Measurements from ENCODE around the gene DSCAML1.

DNA sequence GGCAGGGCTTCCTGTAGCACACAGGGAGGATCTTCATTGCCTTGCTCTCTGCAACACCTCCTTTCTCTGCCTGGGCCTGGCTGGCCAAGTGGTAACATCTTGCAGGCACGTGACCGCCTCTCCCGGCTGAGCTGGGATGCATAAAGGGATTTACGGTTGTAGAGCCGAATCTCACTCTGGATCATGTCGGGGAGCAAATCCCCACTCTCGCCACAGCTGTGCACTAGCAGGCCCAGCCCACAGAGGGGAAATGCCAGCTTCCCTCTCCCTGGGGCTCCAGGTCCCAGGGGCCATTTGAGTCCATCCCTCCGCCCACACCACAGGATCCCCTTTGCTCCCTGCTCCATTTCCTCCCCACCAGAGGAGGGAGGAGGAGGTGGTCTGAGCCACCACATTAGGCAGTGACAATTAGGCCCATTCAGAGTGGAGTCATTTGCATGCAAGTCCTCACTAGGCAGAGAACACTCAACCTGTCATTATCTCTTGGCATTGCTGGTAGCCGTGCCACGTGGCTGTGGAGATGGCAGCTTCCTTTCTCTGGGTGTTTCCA, 196.7 kb downstream of the DSCAML1 start:
- no peak for TF ChIP-seq POLR2AphosphoS5 (IDR thresholded peaks at IDR 0.05)
- no peak for TF ChIP-seq POLR2A (IDR thresholded peaks at IDR 0.05)
- TF ChIP-seq, protein P1, sequence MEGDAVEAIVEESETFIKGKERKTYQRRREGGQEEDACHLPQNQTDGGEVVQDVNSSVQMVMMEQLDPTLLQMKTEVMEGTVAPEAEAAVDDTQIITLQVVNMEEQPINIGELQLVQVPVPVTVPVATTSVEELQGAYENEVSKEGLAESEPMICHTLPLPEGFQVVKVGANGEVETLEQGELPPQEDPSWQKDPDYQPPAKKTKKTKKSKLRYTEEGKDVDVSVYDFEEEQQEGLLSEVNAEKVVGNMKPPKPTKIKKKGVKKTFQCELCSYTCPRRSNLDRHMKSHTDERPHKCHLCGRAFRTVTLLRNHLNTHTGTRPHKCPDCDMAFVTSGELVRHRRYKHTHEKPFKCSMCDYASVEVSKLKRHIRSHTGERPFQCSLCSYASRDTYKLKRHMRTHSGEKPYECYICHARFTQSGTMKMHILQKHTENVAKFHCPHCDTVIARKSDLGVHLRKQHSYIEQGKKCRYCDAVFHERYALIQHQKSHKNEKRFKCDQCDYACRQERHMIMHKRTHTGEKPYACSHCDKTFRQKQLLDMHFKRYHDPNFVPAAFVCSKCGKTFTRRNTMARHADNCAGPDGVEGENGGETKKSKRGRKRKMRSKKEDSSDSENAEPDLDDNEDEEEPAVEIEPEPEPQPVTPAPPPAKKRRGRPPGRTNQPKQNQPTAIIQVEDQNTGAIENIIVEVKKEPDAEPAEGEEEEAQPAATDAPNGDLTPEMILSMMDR (IDR thresholded peaks at IDR 0.05), result no peak

All from upper lobe of left lung (tissue), 4 donors.